ENCODE results near the gene GALNT3. TPM values are rescaled to one million over a fixed set of nuclear protein-coding genes. Genes with fewer than 3 reads are reported as not detected.

Gene GALNT3
- total and polyA plus RNA-seq, 2 donors (not counting 1 experiment from before 2014, with no cell fraction given), result 5.7 to 15.9 TPM

- no peaks in the 10 kb centered on the region for H3K4me1 Mint-ChIP-seq
- POLR2A ChIA-PET, result no interaction called here
- no peaks in the 10 kb centered on the region for H3K9me3 Mint-ChIP-seq (ENCODE audit: insufficient read depth)
- CTCF ChIA-PET, result no interaction called here
- Histone ChIP-seq H3K4me2 (replicated peaks; ENCODE audit: low read depth, low read length, poor library complexity, severe bottlenecking) (no peak overlapping the region), H2AFZ (ENCODE audit: insufficient read depth, low read depth, low read length, poor library complexity, severe bottlenecking) (no peak overlapping the region), H3K27me3 (replicated peaks in 1 of 4; ENCODE audit: control extremely low read depth in 1 of 4, control insufficient read depth in 3 of 4, insufficient read depth in 4 of 4, low read length in 3 of 4) (no peaks in the 10 kb centered on the region), H3K27ac (ENCODE audit: low read length in 2 of 2) (no peak overlapping the region), H3K79me2 (ENCODE audit: control insufficient read depth, insufficient read depth, low read length) (no peaks in the 10 kb centered on the region), H3K4me3 (ENCODE audit: control extremely low read depth in 1 of 5, extremely low read depth in 1 of 5, insufficient read depth in 1 of 5, low read depth in 2 of 5, low read length in 4 of 5) (no peak overlapping the region), H3K9me3 (ENCODE audit: control extremely low read depth in 1 of 3, control insufficient read depth in 2 of 3, insufficient read depth in 1 of 3, low read length in 2 of 3) (no peaks in the 10 kb centered on the region), H3K36me3 (replicated peaks in 1 of 2; ENCODE audit: control extremely low read depth in 1 of 2, control insufficient read depth in 1 of 2, extremely low read depth in 1 of 2, insufficient read depth in 2 of 2, low read length in 1 of 2) (no peaks in the 10 kb centered on the region), H3K9ac (ENCODE audit: low read length) (no peak overlapping the region), H3K4me1 (ENCODE audit: control insufficient read depth in 2 of 2, insufficient read depth in 2 of 2, low read length in 2 of 2) (no peaks in the 10 kb centered on the region), H4K20me1 (ENCODE audit: control insufficient read depth, insufficient read depth, low read length, poor library complexity, severe bottlenecking) (no peaks in the 10 kb centered on the region)
- DNase-seq (no peak), ATAC-seq (ENCODE audit: low read depth) (no peak)
- intact Hi-C loops (cut with micrococcal nuclease), result no loop called here
- no peak overlapping the region for H3K4me3 Mint-ChIP-seq
- H3K27me3 Mint-ChIP-seq, result no peaks in the 10 kb centered on the region
- 100% methylated on average over 1 of the region's 4 CpGs for WGBS (ENCODE audit: insufficient coverage)
- TF ChIP-seq CTCF (IDR thresholded peaks at IDR 0.05) (no peak), EZH2 (IDR thresholded peaks at IDR 0.05; ENCODE audit: borderline replicate concordance, insufficient read depth, low read depth, low read length, poor library complexity, severe bottlenecking) (no peak)
- no peak overlapping the region for H3K27ac Mint-ChIP-seq
Measured at GRCh38 chr2:165833156-165833555, 39.1 kb upstream of the GALNT3 start.

- no peaks in the 10 kb centered on the region for H3K9me3 Mint-ChIP-seq (ENCODE audit: insufficient read depth)
- TF ChIP-seq EZH2 (IDR thresholded peaks at IDR 0.05; ENCODE audit: borderline replicate concordance, insufficient read depth, low read depth, low read length, poor library complexity, severe bottlenecking) (no peak), CTCF (IDR thresholded peaks at IDR 0.05) (no peak)
- no peak overlapping the region for H3K4me3 ChIP-seq (ENCODE audit: control extremely low read depth in 1 of 5, extremely low read depth in 1 of 5, insufficient read depth in 1 of 5, low read depth in 2 of 5, low read length in 4 of 5)
- no peak overlapping the region for H3K4me3 Mint-ChIP-seq
- no peaks in the 10 kb centered on the region for H3K27me3 ChIP-seq (replicated peaks in 1 of 4; ENCODE audit: control extremely low read depth in 1 of 4, control insufficient read depth in 3 of 4, insufficient read depth in 4 of 4, low read length in 3 of 4)
- no peaks in the 10 kb centered on the region for H3K27me3 Mint-ChIP-seq
- intact Hi-C loops (cut with micrococcal nuclease), result no loop called here
- no peaks in the 10 kb centered on the region for H3K36me3 ChIP-seq (replicated peaks in 1 of 2; ENCODE audit: control extremely low read depth in 1 of 2, control insufficient read depth in 1 of 2, extremely low read depth in 1 of 2, insufficient read depth in 2 of 2, low read length in 1 of 2)
- H3K9me3 ChIP-seq (ENCODE audit: control extremely low read depth in 1 of 3, control insufficient read depth in 2 of 3, insufficient read depth in 1 of 3, low read length in 2 of 3), result no peaks in the 10 kb centered on the region
- H3K4me1 ChIP-seq (ENCODE audit: control insufficient read depth in 2 of 2, insufficient read depth in 2 of 2, low read length in 2 of 2), result no peaks in the 10 kb centered on the region
- ATAC-seq (ENCODE audit: low read depth) (no peak), DNase-seq (no peak)
- POLR2A ChIA-PET, result no interaction called here
- CTCF ChIA-PET, result no interaction called here
- no CpG with 5 or more reads among the region's 1 CpG for WGBS (ENCODE audit: insufficient coverage)
- H3K9ac ChIP-seq (ENCODE audit: low read length), result no peak overlapping the region
- H3K79me2 ChIP-seq (ENCODE audit: control insufficient read depth, insufficient read depth, low read length), result no peaks in the 10 kb centered on the region
- H3K4me2 ChIP-seq (replicated peaks; ENCODE audit: low read depth, low read length, poor library complexity, severe bottlenecking), result no peak overlapping the region
- H3K27ac ChIP-seq (ENCODE audit: low read length in 2 of 2), result no peak overlapping the region
- H2AFZ ChIP-seq (ENCODE audit: insufficient read depth, low read depth, low read length, poor library complexity, severe bottlenecking), result no peak overlapping the region
- no peaks in the 10 kb centered on the region for H4K20me1 ChIP-seq (ENCODE audit: control insufficient read depth, insufficient read depth, low read length, poor library complexity, severe bottlenecking)
- H3K27ac Mint-ChIP-seq, result no peak overlapping the region
- no peaks in the 10 kb centered on the region for H3K4me1 Mint-ChIP-seq
Measured at GRCh38 chr2:165827921-165828276, 33.9 kb upstream of the GALNT3 start.

All from B cell (primary cell).